ENCODE measurements around the gene ZNF398.
"Not testable (repeated sequence)": the region's sequence is repeated elsewhere in the genome, so short reads cannot be mapped to it uniquely, and the experiment has no call there.

Gene ZNF398

DNA sequence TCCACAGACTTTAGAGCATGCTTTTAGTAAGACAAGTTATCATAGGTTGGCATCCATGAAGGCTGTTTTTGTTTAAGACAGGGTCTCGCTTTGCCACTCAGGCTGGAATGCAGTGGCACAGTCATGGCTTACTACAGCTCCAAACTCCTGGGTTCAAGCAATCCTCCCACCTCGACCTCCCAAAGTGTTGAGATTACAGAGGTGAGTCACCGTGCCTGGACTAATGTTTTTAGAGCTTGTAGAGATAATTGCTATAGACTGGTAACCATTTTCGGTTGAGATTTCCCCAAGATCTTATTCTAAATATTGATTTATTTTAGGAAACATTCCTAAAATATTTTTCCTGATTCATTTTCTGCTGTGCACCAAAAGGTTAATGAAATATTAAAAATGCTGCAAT is 5.4 kb upstream of the ZNF398 start:
- H3K79me1 ChIP-seq (replicated peaks; ENCODE audit: low read length, poor library complexity, severe bottlenecking) = no peaks in the 10 kb centered on the region

DNA sequence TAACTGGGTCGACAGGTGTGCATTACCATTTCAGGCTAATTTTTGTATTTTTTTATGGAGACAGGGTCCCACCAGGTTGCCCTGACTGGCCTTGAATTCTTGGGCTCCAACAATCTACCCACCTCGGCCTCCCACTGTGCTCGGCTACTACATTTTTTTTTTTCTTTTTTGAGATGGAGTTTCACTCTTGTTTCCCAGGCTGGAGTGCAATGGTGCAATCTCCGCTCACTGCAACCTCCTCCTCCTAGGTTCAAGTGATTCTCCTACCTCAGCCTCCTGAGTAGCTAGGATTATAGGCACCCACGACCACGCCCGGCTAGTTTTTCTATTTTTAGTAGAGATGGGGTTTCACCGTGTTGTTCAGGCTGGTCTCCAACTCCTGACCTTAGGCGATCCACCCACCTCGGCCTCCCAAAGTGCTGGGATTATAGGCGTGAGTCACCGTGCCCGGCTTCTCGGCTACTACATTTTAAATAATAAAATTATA is 2.8 kb upstream of the ZNF398 start:
- H3K36me3 ChIP-seq (ENCODE audit: control insufficient read depth in 1 of 2, insufficient read depth in 2 of 2, low read depth in 1 of 2, low read length in 2 of 2); H2BK12ac ChIP-seq (ENCODE audit: low read length in 2 of 2); H3K4me3 ChIP-seq (ENCODE audit: insufficient read depth in 1 of 2, low read depth in 1 of 2, low read length in 2 of 2); H3K9me3 ChIP-seq (ENCODE audit: control insufficient read depth, low read length); H4K8ac ChIP-seq (ENCODE audit: low read length); H3K4me1 ChIP-seq (ENCODE audit: control insufficient read depth, insufficient read depth, low read depth, low read length); H3K14ac ChIP-seq (ENCODE audit: low read length in 2 of 2); H2BK5ac ChIP-seq (ENCODE audit: low read depth, low read length, poor library complexity, severe bottlenecking); H3K27me3 ChIP-seq (ENCODE audit: control insufficient read depth in 1 of 2, insufficient read depth in 1 of 2, low read length in 2 of 2); H3K18ac ChIP-seq (ENCODE audit: low read depth in 1 of 2, low read length in 2 of 2); H3K4me2 ChIP-seq (ENCODE audit: low read length, poor library complexity, severe bottlenecking); H3K9ac ChIP-seq (ENCODE audit: low read length); H2BK120ac ChIP-seq (ENCODE audit: low read depth, low read length); H2AK5ac ChIP-seq (ENCODE audit: low read length, severe bottlenecking); H2AFZ ChIP-seq (ENCODE audit: low read depth, low read length); H3K23ac ChIP-seq (ENCODE audit: low read length in 2 of 2); H2BK15ac ChIP-seq (ENCODE audit: low read depth, poor library complexity, severe bottlenecking); H3K79me1 ChIP-seq (replicated peaks; ENCODE audit: low read length, poor library complexity, severe bottlenecking); H4K91ac ChIP-seq (ENCODE audit: low read length); H3K4ac ChIP-seq (ENCODE audit: low read depth in 1 of 2, low read length in 2 of 2); H3K27ac ChIP-seq (ENCODE audit: low read length, poor library complexity, severe bottlenecking); DNase-seq: not testable (repeated sequence)
- 54% methylated on average over 3 of the region's 14 CpGs for WGBS

More for the DNA sequence above, 5.4 kb upstream of the ZNF398 start:
- H2AFZ ChIP-seq (ENCODE audit: low read depth, low read length) = no peak overlapping the region
- H3K27ac ChIP-seq (ENCODE audit: low read length, poor library complexity, severe bottlenecking) = no peak overlapping the region
- no peak overlapping the region for H2BK120ac ChIP-seq (ENCODE audit: low read depth, low read length)
- 94% methylated on average over 1 of the region's 4 CpGs for WGBS
- H3K27me3 ChIP-seq (ENCODE audit: control insufficient read depth in 1 of 2, insufficient read depth in 1 of 2, low read length in 2 of 2) = no peaks in the 10 kb centered on the region
- H3K18ac ChIP-seq (ENCODE audit: low read depth in 1 of 2, low read length in 2 of 2) = no peak overlapping the region
- H3K4me3 ChIP-seq (ENCODE audit: insufficient read depth in 1 of 2, low read depth in 1 of 2, low read length in 2 of 2) = no peak overlapping the region
- no peak overlapping the region for H2BK12ac ChIP-seq (ENCODE audit: low read length in 2 of 2)
- H2BK5ac ChIP-seq (ENCODE audit: low read depth, low read length, poor library complexity, severe bottlenecking) = no peak overlapping the region
- no peak overlapping the region for H4K91ac ChIP-seq (ENCODE audit: low read length)
- no peak overlapping the region for H3K14ac ChIP-seq (ENCODE audit: low read length in 2 of 2)
- H3K36me3 ChIP-seq (ENCODE audit: control insufficient read depth in 1 of 2, insufficient read depth in 2 of 2, low read depth in 1 of 2, low read length in 2 of 2) = peaks cover 0 to 9% of the 10 kb centered on the region in 2 experiments
- no peak for DNase-seq
- H4K8ac ChIP-seq (ENCODE audit: low read length) = no peak overlapping the region
- no peak overlapping the region for H3K23ac ChIP-seq (ENCODE audit: low read length in 2 of 2)
- H3K9ac ChIP-seq (ENCODE audit: low read length) = no peak overlapping the region
- no peak overlapping the region for H3K4me2 ChIP-seq (ENCODE audit: low read length, poor library complexity, severe bottlenecking)
- no peak overlapping the region for H2BK15ac ChIP-seq (ENCODE audit: low read depth, poor library complexity, severe bottlenecking)
- H3K4me1 ChIP-seq (ENCODE audit: control insufficient read depth, insufficient read depth, low read depth, low read length) = no peaks in the 10 kb centered on the region
- no peaks in the 10 kb centered on the region for H3K9me3 ChIP-seq (ENCODE audit: control insufficient read depth, low read length)
- no peak overlapping the region for H2AK5ac ChIP-seq (ENCODE audit: low read length, severe bottlenecking)
- no peak overlapping the region for H3K4ac ChIP-seq (ENCODE audit: low read depth in 1 of 2, low read length in 2 of 2)

DNA sequence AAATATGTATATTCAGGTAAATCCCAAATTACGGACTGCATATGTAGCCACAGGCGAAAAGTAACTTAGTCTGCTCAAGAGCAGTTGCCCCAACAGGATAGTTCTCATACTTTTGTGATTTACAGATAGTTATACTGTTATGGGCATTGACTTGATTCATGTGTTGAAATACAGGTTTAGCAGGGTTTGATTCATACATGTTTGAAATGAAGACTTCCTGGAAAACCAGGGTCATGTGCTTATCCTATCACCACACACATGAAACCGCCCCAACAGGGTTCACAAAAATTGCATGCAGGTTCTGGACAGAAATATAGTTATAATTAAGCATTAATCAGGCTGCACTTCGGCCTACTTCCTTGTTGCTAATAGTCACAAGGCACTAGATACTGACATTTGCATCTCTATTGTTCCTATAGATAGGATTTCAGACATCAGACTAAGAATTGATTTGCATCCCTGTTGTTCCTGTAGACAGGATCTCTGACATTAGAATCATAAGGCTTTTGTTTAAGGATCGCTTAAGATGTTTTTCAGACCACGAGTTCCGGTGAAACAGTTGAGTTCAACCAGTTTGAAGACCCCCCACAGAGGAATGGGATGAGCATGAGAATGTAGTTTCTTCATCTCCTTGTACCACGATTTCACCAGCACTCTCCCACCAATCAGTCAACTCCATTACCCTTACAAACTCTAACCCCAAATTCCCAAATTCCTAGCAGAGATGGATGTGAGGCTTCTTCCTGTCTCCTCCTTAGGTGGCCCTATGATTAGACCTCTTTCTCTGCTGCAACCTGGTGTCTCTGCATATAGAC is 2.0 kb upstream of the ZNF398 start:
- no peak overlapping the region for H3K4ac ChIP-seq (ENCODE audit: low read depth in 1 of 2, low read length in 2 of 2)
- no peak overlapping the region for H3K14ac ChIP-seq (ENCODE audit: low read length in 2 of 2)
- H3K36me3 ChIP-seq (ENCODE audit: control insufficient read depth in 1 of 2, insufficient read depth in 2 of 2, low read depth in 1 of 2, low read length in 2 of 2) = peaks cover 4 to 6% of the 10 kb centered on the region in 2 experiments
- H3K4me1 ChIP-seq (ENCODE audit: control insufficient read depth, insufficient read depth, low read depth, low read length) = peaks cover 6% of the 10 kb centered on the region
- no peak overlapping the region for H3K23ac ChIP-seq (ENCODE audit: low read length in 2 of 2)
- WGBS = 87% methylated on average over 3 of the region's 8 CpGs
- H2BK5ac ChIP-seq (ENCODE audit: low read depth, low read length, poor library complexity, severe bottlenecking) = no peak overlapping the region
- peaks cover 5% of the 10 kb centered on the region for H3K79me1 ChIP-seq (replicated peaks; ENCODE audit: low read length, poor library complexity, severe bottlenecking)
- no peak overlapping the region for H2AFZ ChIP-seq (ENCODE audit: low read depth, low read length)
- no peaks in the 10 kb centered on the region for H3K9me3 ChIP-seq (ENCODE audit: control insufficient read depth, low read length)
- DNase-seq = no peak
- H3K9ac ChIP-seq (ENCODE audit: low read length) = no peak overlapping the region
- H2BK120ac ChIP-seq (ENCODE audit: low read depth, low read length) = no peak overlapping the region
- H3K4me2 ChIP-seq (ENCODE audit: low read length, poor library complexity, severe bottlenecking) = no peak overlapping the region
- no peak overlapping the region for H4K91ac ChIP-seq (ENCODE audit: low read length)
- no peak overlapping the region for H4K8ac ChIP-seq (ENCODE audit: low read length)
- H3K4me3 ChIP-seq (ENCODE audit: insufficient read depth in 1 of 2, low read depth in 1 of 2, low read length in 2 of 2) = no peak overlapping the region
- H3K27ac ChIP-seq (ENCODE audit: low read length, poor library complexity, severe bottlenecking) = no peak overlapping the region
- no peak overlapping the region for H2BK12ac ChIP-seq (ENCODE audit: low read length in 2 of 2)
- H2BK15ac ChIP-seq (ENCODE audit: low read depth, poor library complexity, severe bottlenecking) = no peak overlapping the region
- H3K27me3 ChIP-seq (ENCODE audit: control insufficient read depth in 1 of 2, insufficient read depth in 1 of 2, low read length in 2 of 2) = no peaks in the 10 kb centered on the region
- no peak overlapping the region for H3K18ac ChIP-seq (ENCODE audit: low read depth in 1 of 2, low read length in 2 of 2)
- H2AK5ac ChIP-seq (ENCODE audit: low read length, severe bottlenecking) = no peak overlapping the region

DNA sequence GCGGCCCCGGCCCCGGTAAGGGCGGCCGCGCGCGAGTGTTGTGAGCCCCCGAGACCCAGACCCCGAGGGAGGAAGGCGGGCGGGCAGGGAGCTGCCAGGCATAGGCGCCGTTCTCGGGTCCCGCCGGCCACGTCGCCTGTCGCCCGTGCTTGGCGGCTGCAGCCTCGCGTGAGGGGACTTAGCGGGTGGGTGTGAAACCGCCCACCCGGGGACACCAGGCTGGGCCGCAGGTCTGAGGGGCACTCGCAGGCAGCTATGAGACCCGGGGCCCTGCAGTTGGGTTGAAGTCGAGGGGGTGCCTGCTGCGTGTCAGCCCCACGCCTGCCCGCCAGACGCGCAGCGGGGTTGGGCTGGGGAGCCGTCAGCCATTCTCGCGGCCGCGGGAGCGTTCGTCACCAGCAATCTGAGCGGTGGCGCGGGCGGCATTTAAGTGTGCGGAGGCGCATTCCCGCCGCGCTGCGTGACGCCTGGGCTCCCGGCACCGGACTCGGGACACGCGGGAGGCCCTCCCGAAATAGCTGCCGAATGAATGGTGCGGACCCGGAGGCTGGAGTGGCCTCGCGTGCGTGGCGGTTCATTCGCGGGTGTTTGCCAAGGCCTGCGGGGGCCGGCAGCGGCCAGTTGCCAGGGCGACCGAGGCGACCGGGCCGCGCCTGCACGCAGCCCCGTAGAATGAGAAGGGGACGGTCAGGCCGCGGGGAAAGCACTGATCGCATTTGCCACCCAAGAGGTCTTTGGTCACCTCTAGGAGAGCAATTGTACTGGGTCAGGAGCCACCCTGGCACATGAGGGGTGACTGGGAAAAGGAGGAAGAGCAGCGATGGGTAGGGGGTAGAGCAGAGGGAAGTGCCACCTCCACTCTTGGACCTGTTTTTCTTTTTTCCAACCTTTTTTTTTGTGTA is 750 bp downstream of the ZNF398 start:
- peak overlapping the region; percentile 98 for H4K91ac ChIP-seq (ENCODE audit: low read length)
- peak overlapping the region in 1 of 2 experiments; percentile 82 for H3K14ac ChIP-seq (ENCODE audit: low read length in 2 of 2)
- H2AK5ac ChIP-seq (ENCODE audit: low read length, severe bottlenecking) = no peak overlapping the region
- H3K4me1 ChIP-seq (ENCODE audit: control insufficient read depth, insufficient read depth, low read depth, low read length) = peaks cover 6% of the 10 kb centered on the region
- H3K79me1 ChIP-seq (replicated peaks; ENCODE audit: low read length, poor library complexity, severe bottlenecking) = peaks cover 8% of the 10 kb centered on the region
- under 1% methylated on average over 76 of the region's 86 CpGs for WGBS
- H3K4me2 ChIP-seq (ENCODE audit: low read length, poor library complexity, severe bottlenecking) = peak overlapping the region; percentile 87
- peak; percentile 84 for DNase-seq
- peak overlapping the region; percentile 67 for H2BK15ac ChIP-seq (ENCODE audit: low read depth, poor library complexity, severe bottlenecking)
- H2BK12ac ChIP-seq (ENCODE audit: low read length in 2 of 2) = peak overlapping the region in 1 of 2 experiments; percentile 71
- peak overlapping the region; percentile 42 for H3K27ac ChIP-seq (ENCODE audit: low read length, poor library complexity, severe bottlenecking)
- peaks cover 2 to 4% of the 10 kb centered on the region in 2 experiments for H3K36me3 ChIP-seq (ENCODE audit: control insufficient read depth in 1 of 2, insufficient read depth in 2 of 2, low read depth in 1 of 2, low read length in 2 of 2)
- H2BK5ac ChIP-seq (ENCODE audit: low read depth, low read length, poor library complexity, severe bottlenecking) = no peak overlapping the region
- H3K9ac ChIP-seq (ENCODE audit: low read length) = peak overlapping the region; percentile 98
- peak overlapping the region; percentile 90 for H4K8ac ChIP-seq (ENCODE audit: low read length)
- peak overlapping the region; percentile 97 for H3K4ac ChIP-seq (ENCODE audit: low read depth in 1 of 2, low read length in 2 of 2)
- no peaks in the 10 kb centered on the region for H3K9me3 ChIP-seq (ENCODE audit: control insufficient read depth, low read length)
- no peaks in the 10 kb centered on the region for H3K27me3 ChIP-seq (ENCODE audit: control insufficient read depth in 1 of 2, insufficient read depth in 1 of 2, low read length in 2 of 2)
- H2BK120ac ChIP-seq (ENCODE audit: low read depth, low read length) = peak overlapping the region; percentile 77
- H2AFZ ChIP-seq (ENCODE audit: low read depth, low read length) = peak overlapping the region; percentile 95
- H3K23ac ChIP-seq (ENCODE audit: low read length in 2 of 2) = peak overlapping the region in 1 of 2 experiments; percentile 100
- H3K4me3 ChIP-seq (ENCODE audit: insufficient read depth in 1 of 2, low read depth in 1 of 2, low read length in 2 of 2) = peak overlapping the region; percentile 90 to 98
- peak overlapping the region; percentile 98 to 100 for H3K18ac ChIP-seq (ENCODE audit: low read depth in 1 of 2, low read length in 2 of 2)

Data from mesenchymal stem cell (in vitro differentiated cells and primary cell).